Activated T-cell treated with anti-CD3 and anti-CD28 coated beads, Interleukin-2, amount 50 U/mL, for 48 hours (primary cell): Measurements from ENCODE around the gene BAD.

Experiments
- DNase-seq, 2 experiments: peaks; one replicate each; pipeline ENCODE4 v3.0.0-alpha.2; 2020

BAD gene

DNA sequence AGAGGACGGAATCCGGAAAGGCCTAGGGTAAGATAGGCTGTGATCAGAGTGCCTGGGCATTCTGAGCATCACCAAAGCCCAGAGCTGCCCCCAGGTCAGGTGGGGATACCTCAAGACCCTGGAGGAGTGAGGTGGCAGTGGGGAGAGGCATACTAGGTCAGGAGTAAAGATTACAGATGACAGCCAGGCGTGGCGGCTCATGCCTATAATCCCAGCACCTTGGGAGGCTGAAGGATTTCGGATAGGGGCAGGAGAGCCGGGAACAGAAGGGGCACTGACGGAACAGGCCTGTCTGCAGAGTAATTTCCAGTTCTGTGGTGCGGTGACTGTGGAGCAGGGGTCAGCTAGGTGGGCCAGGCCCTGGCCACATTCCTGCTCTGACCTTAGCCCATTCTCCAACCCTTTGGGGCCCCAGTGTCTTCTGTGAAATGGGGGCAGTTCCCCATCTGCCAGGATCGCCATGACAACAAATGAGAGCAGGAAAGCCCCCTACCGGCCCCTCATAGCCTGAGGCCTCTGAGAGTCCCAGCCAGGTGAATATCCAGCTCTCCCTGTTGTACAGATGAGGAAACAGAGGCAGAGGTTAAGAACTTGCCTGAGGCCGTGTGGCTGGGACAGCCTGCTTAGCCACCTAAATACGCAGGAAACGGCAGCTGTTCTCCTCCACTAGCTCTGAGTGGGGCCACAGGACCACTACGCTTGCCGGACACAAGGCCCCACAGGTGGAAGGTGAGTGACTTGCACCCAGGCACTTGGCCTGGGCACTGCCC, 9.2 kb downstream of the BAD start:
- no peak for DNase-seq

GRCh38 chr11:64269540-64270220, 14.8 kb downstream of the BAD start:
- peak; percentile 99 for DNase-seq

DNA sequence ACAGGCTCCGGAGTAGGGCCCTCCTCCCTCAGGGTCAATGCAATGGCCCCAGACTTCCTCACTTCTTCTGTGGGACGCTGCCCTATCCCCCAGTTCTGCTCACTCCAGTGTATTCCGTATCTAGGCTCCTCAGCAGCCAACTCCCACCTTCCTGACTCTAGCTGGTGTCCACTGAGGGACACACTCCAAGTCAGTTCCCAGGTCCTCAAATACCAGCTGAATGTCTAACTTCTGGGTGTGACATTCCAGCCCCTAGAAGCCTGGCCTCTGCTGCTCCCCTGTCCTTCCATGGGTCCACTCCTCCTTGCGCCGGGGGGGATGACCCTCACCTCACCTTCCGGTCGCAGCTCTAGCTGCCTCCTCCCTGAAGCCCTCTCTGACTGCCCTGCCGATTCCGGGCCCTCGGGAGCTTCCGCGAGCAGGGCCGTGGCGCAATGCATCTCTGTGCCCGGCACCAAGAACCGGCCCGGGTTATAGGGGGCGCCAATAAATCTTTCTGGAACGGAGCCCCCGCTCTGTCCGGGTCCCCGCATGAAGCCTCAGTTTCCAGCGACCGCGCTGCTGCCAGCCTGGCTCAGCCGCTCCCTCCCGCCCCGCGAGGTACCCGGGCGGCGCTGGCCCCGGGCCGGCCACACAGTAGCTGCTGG, 15.4 kb downstream of the BAD start:
- peak; percentile 65 to 71 for DNase-seq

DNA sequence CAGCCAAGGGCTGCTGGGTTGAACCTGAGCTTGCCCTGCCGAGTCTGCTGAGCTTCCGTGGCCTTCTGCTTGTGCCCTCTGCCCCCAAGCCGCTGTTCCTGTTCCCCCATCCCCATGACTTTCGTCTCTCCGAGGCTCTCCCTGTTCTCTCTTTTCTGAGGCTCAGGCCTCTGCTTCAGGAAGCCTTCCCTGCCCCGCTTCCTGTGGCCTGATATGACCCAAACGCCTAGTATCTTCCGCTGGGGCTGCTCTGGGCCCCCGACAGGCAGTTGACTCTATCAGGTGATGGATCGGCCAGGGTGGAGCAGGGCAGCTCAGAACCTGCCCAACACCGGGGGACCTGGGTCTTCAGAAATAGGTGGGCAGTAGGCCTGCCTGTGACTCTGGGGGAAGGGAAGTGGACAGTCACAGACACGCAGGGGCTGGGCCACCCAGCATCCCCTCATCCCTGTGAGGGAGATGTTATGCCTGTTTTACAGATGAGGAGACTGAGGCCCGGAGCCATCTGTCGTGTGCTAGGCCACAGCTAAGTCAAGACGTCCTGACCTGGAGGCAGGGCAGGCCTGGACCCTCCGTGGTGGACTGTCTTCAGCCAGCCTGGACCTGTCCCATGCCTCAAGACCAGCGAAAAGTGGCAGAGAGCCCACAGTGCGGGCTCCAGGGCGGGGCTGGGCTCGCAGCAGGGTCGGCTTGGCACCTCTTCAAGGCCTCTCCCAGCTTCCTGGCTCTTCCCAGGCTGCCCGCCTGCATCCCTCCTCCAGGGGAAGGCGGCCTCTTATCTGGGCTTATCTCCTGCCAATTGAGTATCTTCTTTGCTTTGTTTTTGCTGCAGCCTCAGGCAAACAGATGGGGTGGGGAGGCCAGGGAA, 16.2 kb downstream of the BAD start:
- DNase-seq = no peak

- no peak for DNase-seq
Measured at GRCh38 chr11:64267207-64267945, 17.1 kb downstream of the BAD start.

GRCh38 chr11:64266339-64266738, 18.1 kb downstream of the BAD start:
- DNase-seq = no peak

GRCh38 chr11:64265176-64266160, 19.0 kb downstream of the BAD start:
- DNase-seq = no peak

- no peak for DNase-seq
Measured at GRCh38 chr11:64264371-64264852, 20.1 kb downstream of the BAD start.

GRCh38 chr11:64263947-64264317, 20.5 kb downstream of the BAD start:
- DNase-seq = no peak

- no peak for DNase-seq
Measured at GRCh38 chr11:64263021-64263946, 21.2 kb downstream of the BAD start.

DNA sequence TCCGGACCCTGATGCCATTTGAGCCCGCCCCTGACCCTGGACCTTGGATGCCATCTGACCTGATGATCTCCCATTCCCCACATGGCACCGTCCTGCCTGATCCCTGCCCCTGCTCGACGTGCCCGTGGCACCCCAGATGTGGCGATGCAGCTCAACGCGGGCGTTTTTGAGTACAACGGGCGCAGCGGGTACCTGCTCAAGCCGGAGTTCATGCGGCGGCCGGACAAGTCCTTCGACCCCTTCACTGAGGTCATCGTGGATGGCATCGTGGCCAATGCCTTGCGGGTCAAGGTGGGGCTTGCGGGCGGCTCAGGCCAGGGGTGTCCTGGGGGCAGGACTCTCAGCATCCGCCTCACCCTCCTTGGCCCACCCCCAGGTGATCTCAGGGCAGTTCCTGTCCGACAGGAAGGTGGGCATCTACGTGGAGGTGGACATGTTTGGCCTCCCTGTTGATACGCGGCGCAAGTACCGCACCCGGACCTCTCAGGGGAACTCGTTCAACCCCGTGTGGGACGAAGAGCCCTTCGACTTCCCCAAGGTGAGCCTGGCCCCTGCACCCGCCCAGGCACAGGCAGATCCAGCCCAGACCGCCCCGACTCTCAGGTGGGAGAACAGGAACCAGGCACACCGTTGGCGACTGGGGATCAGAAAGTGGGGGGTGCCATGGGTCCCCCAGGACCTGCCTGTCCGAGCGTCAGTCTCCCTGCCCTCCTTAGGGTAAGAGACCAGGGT, 22.0 kb downstream of the BAD start:
- no peak for DNase-seq

- DNase-seq = no peak
Measured at GRCh38 chr11:64261556-64262080, 22.8 kb downstream of the BAD start.

GRCh38 chr11:64260147-64260708, 24.2 kb downstream of the BAD start:
- no peak for DNase-seq

GRCh38 chr11:64259533-64260067, 24.9 kb downstream of the BAD start:
- DNase-seq = no peak

GRCh38 chr11:64258946-64259532, 25.4 kb downstream of the BAD start:
- DNase-seq = no peak

DNA sequence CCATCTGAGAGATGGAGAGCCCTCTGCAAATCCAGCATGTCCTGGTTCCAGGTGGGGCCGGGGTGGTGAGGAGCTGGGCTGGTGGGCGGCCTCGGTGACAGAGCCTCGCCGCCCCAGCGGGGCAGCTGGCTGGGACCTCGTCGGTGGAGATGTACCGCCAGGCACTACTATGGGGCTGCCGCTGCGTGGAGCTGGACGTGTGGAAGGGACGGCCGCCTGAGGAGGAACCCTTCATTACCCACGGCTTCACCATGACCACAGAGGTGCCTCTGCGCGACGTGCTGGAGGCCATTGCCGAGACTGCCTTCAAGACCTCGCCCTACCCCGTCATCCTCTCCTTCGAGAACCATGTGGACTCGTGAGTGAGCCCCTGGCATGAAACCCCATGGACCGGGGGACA, 26.1 kb downstream of the BAD start:
- no peak for DNase-seq

- no peak for DNase-seq
Measured at GRCh38 chr11:64256300-64256699, 28.2 kb downstream of the BAD start.
